Activated CD8-positive, alpha-beta memory T cell treated with anti-CD3 and anti-CD28 coated beads for 36 hours (primary cell): Measurements from ENCODE around the gene EXD2. TPM values are rescaled to one million over a fixed set of nuclear protein-coding genes. Genes with fewer than 3 reads are reported as not detected.
"Not testable (repeated sequence)": the region's sequence is repeated elsewhere in the genome, so short reads cannot be mapped to it uniquely, and the experiment has no call there.

Experiments used
- CTCF ChIA-PET: fragments of 350-600 bp; sonication (Branson Sonifier 250); formaldehyde crosslinking; loops from one replicate; lab custom pipeline; 2021; ENCODE audit warnings: antibody characterized with exemption; lab: Charles Lee
- POLR2A ChIA-PET: fragments of 350-600 bp; sonication (Branson Sonifier 250); formaldehyde crosslinking; loops from one replicate; lab custom pipeline; 2021; ENCODE audit warnings: antibody characterized with exemption; lab: Charles Lee
- total RNA-seq, 2 experiments: library from RNA; stranded (reverse); gene quantifications; one replicate each; pipeline ENCODE4 v1.2.3, GENCODE V29; 2021

The EXD2 gene
- total RNA-seq, 2 experiments from 2014 or later = 10.9 to 12.2 TPM

- ChIA-PET POLR2A (no interaction called here), CTCF (no interaction called here)
These were observed 75.5 kb downstream of the EXD2 start for GRCh38 chr14:69266572-69267345.

DNA sequence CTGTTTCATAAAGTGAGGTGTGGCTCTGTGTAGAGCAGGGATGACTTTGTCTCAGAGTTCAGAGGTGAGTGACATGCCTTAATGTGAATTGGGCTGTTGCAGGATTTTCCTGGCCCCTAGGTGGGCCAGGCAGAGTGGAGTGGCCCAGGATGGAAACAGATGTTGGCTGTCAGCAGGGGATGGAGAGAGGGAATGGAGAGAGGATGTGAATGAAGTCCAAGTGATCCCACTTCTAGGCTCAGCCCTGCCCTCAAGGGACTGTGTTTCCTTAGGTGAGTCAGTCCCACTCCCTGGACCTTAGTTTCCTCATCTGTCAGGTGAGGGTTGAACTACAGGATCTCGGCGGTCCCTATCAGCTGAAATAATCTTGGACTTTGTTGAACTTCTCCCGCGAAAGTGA lies 76.2 kb downstream of the EXD2 start:
- CTCF ChIA-PET = no interaction called here
- POLR2A ChIA-PET = no interaction called here

GRCh38 chr14:69268223-69268622 lies 76.9 kb downstream of the EXD2 start:
- ChIA-PET CTCF (no interaction called here), POLR2A (no interaction called here)

GRCh38 chr14:69268763-69269162 lies 77.5 kb downstream of the EXD2 start:
- ChIA-PET CTCF (no interaction called here), POLR2A (no interaction called here)

DNA sequence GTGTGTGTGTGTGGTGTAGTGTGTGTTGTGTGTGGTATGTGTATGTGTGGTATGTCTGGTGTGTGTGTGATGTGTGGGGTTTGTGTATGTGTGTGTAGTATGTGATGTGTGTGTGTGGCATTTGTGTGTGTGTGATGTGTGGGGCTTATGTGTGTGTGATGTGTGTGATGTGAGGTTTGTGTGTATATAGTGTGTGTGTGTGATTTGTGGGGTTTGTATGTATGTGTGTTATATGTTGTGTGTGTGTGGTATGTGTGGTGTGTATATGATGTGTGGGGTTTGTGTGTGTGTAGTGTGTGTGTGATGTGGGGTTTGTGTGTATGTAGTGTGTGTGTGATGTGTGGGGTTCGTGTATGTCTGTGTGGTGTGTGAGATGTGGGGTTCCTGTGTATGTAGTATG lies 78.1 kb downstream of the EXD2 start:
- POLR2A ChIA-PET = no interaction called here
- CTCF ChIA-PET = no interaction called here

DNA sequence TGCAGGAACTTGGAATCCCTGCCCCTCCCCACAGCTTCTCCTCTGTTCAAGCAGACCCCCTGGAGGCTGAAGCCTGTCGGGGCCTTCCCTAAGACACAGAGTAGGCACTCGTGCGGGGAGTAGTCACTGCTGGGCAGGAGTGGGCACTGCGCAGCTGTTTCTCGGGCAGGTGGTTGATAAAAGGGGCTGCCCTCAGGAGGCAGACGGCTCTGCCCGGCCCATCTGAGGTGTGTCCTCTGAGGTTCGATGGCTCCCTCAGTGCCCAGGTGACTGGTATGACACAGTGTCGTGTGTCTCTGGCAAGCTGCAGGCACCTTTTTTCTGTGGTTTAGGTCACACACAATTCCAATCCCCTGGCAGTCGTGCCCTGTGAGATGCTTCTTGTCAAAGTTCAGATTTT lies 78.8 kb downstream of the EXD2 start:
- CTCF ChIA-PET = no interaction called here

DNA sequence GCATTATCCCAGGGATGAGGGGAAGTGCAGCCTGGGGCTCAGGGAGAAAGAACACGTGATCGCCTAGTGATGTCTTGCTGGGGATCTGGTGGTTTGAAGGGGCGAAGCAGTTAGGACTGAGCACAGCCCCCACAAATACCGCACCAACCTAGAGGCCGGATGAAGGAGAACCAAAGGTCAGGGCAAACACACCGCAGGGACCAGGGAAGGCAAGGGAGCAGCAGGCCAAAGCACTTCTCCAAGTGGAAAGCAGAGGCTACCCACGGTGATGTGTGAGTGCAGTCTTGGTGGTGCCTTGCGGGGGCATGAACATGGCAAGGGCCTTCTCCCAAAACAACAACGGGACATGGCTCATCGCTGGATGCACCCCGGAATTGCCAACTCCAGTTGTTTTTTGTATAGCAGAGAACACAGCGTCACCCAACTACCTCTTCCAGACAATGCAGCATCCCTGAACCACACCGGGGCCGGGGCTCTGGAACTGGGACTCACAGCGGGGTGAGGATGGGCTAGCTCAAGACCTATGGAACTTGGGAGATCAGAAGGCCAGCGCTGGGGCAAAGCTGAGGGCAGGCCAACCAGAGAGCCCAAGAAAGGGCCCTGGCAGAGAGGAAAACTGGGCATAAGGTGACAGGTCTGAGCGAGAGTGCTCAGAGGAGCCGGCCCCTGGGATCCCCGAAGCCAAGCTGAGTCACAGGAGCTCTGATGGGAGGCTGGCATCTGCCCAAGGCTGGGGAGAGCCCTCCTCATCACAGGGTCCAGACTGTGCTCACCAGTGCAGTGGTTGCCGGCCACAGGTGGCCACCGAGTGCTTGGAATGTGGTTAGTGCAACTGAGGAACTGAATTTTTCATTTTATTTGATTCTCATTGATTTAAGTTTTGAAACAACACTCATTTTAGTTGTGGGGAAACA lies 79.8 kb downstream of the EXD2 start:
- POLR2A ChIA-PET = no interaction called here
- CTCF ChIA-PET = no interaction called here

More for the DNA sequence above, 78.8 kb downstream of the EXD2 start:
- POLR2A ChIA-PET = no interaction called here

GRCh38 chr14:69274321-69274720 lies 83.0 kb downstream of the EXD2 start:
- ChIA-PET POLR2A (no interaction called here), CTCF (no interaction called here)

- ChIA-PET POLR2A (no interaction called here), CTCF (no interaction called here)
These were observed 84.0 kb downstream of the EXD2 start for GRCh38 chr14:69275331-69275730.

DNA sequence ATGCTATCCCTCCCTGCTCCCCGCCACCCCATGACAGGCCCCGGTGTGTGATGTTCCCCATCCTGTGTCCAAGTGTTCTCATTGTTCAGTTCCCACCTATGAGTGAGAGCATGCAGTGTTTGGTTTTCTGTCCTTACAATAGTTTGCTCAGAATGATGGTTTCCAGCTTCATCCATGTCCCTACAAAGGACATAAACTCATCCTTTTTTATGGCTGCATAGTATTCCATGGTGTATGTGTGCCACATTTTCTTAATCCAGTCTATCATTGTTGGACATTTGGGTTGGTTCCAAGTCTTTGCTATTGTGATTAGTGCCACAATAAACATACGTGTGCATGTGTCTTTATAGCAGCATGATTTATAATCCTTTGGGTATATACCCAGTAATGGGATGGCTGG lies 86.1 kb downstream of the EXD2 start:
- CTCF ChIA-PET, POLR2A ChIA-PET: not testable (repeated sequence)

- POLR2A ChIA-PET = no interaction called here
- CTCF ChIA-PET = interaction anchor here (0.8 kb wide), 1 partner anchor 304 kb away, joined by 3 read pairs; no protein-coding TSS in a partner anchor
These were observed 89.5 kb downstream of the EXD2 start for GRCh38 chr14:69280746-69281291.

DNA sequence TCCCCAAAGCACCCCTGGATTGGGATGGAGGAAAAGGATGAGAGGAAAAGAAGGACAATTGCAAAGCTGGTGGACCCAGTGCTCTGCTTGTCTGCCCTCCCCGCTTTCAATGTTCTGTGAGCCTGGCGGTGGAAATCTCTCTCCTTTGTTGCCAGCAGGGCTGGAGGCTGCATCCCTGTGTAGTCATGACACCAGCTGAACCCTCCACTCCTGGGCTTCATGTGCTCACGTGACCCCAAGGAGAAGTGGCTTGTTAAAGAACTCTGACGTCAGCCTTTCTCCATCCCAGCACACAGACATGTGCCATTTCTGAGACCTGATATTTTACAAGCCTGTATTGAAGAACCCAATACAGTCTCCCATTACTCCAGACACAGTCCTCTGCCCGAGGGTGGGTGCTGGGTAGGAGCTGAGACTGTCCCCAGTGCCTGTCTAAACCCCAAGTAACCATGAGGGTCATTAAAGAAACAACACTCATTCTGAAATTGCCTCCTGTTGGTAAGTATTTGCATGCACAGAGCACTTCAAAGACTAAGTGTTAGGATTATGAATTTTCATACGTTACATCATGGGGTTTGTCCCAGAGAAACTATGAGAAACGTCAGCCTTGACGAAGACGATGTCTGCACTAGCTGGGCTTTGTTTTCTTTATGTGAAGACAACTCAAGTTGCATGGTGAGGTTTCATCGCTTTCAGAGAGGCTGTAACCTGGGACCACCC lies 90.3 kb downstream of the EXD2 start:
- POLR2A ChIA-PET = no interaction called here
- CTCF ChIA-PET = interaction anchor here (0.8 kb wide), 1 partner anchor 303 kb away, joined by 3 read pairs; no protein-coding TSS in a partner anchor

- ChIA-PET POLR2A (no interaction called here), CTCF (no interaction called here)
These were observed 91.2 kb downstream of the EXD2 start for GRCh38 chr14:69282448-69282847.

GRCh38 chr14:69284170-69284569 lies 92.9 kb downstream of the EXD2 start:
- CTCF ChIA-PET = no interaction called here
- POLR2A ChIA-PET = no interaction called here

DNA sequence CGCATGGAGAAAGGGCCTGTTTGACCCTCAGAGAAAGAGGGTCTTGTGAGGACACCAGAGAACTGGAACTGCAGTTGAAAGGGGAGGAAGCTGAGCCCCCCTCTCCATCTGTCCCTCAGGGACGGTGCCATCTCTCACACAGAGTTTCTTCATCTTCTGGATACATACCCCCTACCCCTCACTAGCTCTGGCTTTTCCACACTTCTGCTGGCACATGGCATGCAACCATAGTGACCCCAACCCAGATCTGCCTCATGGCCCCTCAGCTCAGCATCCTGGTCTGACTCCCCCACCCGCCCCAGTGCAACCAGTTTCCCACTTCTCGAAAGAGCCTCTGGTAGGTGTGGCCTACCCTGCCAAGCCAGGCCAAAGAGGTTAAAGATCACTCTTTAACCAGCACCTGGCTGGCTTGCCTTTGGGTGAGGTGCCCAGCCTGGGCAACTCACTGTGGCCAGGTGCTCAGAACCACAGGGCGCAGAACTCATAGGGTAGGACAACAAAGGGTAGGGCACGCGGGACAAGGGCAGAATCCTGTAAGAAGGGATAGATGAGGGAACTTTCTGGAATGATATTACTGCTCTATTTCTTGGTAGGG lies 94.5 kb downstream of the EXD2 start:
- ChIA-PET POLR2A (no interaction called here), CTCF (no interaction called here)

DNA sequence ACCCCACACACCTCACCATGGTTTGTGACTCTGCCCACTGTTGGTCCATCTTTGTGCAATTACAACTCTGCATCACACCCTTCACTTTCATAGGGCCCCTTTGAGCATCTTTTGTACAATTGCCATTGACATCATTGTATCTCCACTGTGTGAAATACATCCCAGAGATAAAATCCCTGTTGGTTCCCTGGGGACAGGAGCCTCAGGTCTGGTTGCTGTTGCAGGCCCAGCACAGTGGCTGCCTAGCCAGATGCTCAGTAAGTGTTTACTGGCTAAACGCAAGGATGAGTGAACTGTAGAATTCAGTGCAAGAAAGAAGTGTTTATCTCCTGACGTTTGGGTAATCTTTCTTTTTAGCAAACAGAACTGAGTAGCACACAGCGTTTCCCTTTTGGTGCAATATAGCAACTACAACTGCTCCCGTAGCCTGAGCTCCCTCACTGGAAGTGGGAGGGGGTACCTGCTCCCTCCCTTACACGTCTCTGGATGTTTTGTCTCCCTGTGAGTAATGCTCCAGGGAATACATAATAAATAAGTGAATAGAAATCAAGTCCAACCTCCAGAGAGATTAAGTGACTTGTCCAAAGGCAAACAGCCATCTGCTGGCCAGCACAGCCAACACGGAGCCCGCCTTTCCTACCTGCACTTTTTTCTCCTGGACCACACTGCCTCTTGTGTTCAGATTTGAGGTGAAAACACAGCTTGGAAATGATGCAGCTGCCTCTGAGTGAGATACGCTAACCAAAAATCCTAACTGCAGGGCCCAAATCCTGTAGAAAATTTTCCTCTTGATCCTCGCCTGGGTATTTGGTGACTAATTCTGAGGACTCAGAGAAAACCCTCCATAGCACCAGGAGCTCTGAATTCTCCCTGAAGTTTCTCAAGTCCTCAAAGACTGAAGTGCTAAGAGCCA lies 96.1 kb downstream of the EXD2 start:
- ChIA-PET CTCF (no interaction called here), POLR2A (no interaction called here)

- CTCF ChIA-PET = interaction anchor here (0.5 kb wide), 1 partner anchor 84 kb away, joined by 5 read pairs; no protein-coding TSS in a partner anchor
- POLR2A ChIA-PET = no interaction called here
These were observed 96.9 kb downstream of the EXD2 start for GRCh38 chr14:69288011-69288771.
